Gastroesophageal sphincter (tissue), 3 donors: Measurements from ENCODE around the gene SYK.

ENCODE experiments used
- CTCF ChIP-seq, 4 experiments: fragments of 200-600 bp in 2 of 4; fragments of 450-650 bp in 2 of 4; sonication (generic) in 1 of 4; IDR thresholded peaks; one replicate each; pipeline ENCODE4 v1.5.1; 2017 to 2019; ENCODE audit warnings: antibody characterized with exemption in 4 of 4, mild to moderate bottlenecking in 2 of 4, moderate library complexity in 2 of 4
- EP300 ChIP-seq: sonication (generic); formaldehyde crosslinking; IDR thresholded peaks from one replicate; pipeline ENCODE4 v1.6.1; 2017; ENCODE audit warnings: antibody characterized with exemption, mild to moderate bottlenecking

DNA sequence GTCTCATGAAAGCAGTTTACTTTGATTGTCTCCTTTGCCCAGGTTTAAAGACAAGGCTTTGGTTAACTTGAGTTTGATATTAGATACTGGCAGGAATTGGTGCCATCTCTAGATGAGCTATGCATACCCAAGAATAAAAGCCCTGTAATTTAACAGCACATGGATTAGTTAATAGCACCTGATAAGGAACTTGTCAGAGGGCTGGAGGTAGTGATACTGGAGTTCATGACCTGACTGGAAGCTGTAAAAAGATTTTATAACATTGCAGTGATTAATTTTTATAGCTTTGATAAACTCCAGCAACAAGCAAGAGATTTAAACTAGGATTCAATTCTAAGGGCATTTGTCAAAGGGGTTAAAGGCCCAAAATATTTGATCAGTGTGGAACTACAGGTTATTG is 34.9 kb upstream of the SYK start:
- TF ChIP-seq CTCF (IDR thresholded peaks at IDR 0.05) (no peak), EP300 (no peak)
